HEK293T (cell line): ENCODE measurements around the gene CYP2S1.

Experiments
- BHLHE40 ChIP-seq: fragments of 450-650 bp; IDR thresholded peaks from 2 replicates; pipeline ENCODE4 v1.6.1; 2016; ENCODE audit warnings: mild to moderate bottlenecking, moderate library complexity, borderline replicate concordance
- CTBP1 ChIP-seq: fragments of 450-650 bp; IDR thresholded peaks from 2 replicates; pipeline ENCODE4 v1.6.1; 2016; ENCODE audit warnings: borderline replicate concordance
- ELF4 ChIP-seq: fragments of 450-650 bp; IDR thresholded peaks from 2 replicates; pipeline ENCODE4 v1.6.1; 2017; ENCODE audit warnings: antibody characterized with exemption
- FOXA1 ChIP-seq: fragments of 450-650 bp; IDR thresholded peaks from 2 replicates; pipeline ENCODE4 v1.6.1; 2016; ENCODE audit warnings: mild to moderate bottlenecking
- HDGF ChIP-seq: fragments of 450-650 bp; IDR thresholded peaks from 2 replicates; pipeline ENCODE4 v1.6.1; 2017; ENCODE audit warnings: antibody characterized with exemption, borderline replicate concordance
- LEF1 ChIP-seq: fragments of 450-650 bp; IDR thresholded peaks from 2 replicates; pipeline ENCODE4 v1.6.1; 2017; ENCODE audit warnings: mild to moderate bottlenecking, borderline replicate concordance
- NFRKB ChIP-seq: fragments of 450-650 bp; IDR thresholded peaks from 2 replicates; pipeline ENCODE4 v1.6.1; 2016; ENCODE audit warnings: mild to moderate bottlenecking, moderate library complexity
- SP1 ChIP-seq: fragments of 450-650 bp; IDR thresholded peaks from 2 replicates; pipeline ENCODE4 v1.6.1; 2017
- SUZ12 ChIP-seq: fragments of 450-650 bp; IDR thresholded peaks from 2 replicates; pipeline ENCODE4 v1.6.1; 2016; ENCODE audit warnings: mild to moderate bottlenecking
- TARDBP ChIP-seq: fragments of 450-650 bp; IDR thresholded peaks from 2 replicates; pipeline ENCODE4 v1.6.1; 2016
- ZNF384 ChIP-seq: fragments of 450-650 bp; IDR thresholded peaks from 2 replicates; pipeline ENCODE4 v1.6.1; 2016

DNA sequence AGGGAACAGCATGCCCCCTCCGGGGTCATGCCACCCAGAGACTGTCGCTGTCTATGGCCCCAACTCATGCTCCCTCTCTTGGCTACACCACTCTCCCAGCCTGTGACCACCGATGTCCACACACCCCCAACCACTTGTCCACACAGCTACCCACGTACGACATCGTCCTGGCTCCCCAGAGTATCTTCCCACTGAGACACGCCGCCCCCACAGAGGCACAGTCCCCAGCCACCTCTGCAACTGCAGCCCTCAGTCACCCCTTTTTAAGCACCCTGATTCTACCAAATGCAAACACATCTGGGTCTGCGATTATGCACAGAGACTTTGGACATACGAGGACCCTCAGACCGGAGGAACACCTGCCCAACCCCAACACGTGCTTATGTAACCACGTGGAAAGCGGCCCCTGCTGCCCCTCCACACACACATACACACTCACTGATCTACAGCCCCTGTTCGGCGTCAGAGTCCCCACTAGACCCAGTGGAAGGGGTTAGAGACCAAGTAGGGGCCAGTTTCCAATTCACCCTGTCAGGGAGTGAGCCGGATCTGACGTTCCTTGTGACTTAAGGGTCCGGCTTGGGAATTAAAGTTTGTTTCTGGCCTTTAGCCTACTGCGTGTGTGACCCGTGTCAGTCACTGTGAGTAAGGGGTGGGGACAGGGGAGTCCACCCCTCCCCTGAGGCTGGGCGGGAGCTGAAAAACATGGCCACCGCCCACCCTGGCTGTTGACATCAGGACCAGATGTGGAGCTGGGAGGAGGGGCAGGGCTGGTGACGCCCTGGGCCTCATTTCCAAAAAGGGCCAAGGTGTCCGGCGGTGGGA lies 14.1 kb downstream of the CYP2S1 start:
- no peak for TF ChIP-seq SUZ12
- TF ChIP-seq TARDBP: no peak
- TF ChIP-seq HDGF: no peak
- no peak for TF ChIP-seq SP1
- no peak for TF ChIP-seq FOXA1
- no peak for TF ChIP-seq LEF1
- TF ChIP-seq ZNF384: no peak
- no peak for TF ChIP-seq CTBP1
- TF ChIP-seq BHLHE40: no peak
- no peak for TF ChIP-seq ELF4
- TF ChIP-seq NFRKB: no peak
